ENCODE data around the gene TUBA3E.
"Not testable (repeated sequence)": the region's sequence is repeated elsewhere in the genome, so short reads cannot be mapped to it uniquely, and the experiment has no call there.

Gene TUBA3E

GRCh38 chr2:130160838-130161705 is 37.2 kb downstream of the TUBA3E start:
- not testable (repeated sequence) for DNase-seq

GRCh38 chr2:130160131-130160530 is 38.1 kb downstream of the TUBA3E start:
- no peak for DNase-seq

GRCh38 chr2:130159376-130159775 is 38.9 kb downstream of the TUBA3E start:
- not testable (repeated sequence) for DNase-seq

- no peak for DNase-seq
Observed at GRCh38 chr2:130158631-130159030, 39.6 kb downstream of the TUBA3E start.

- DNase-seq = not testable (repeated sequence)
Observed at GRCh38 chr2:130157825-130158514, 40.3 kb downstream of the TUBA3E start.

GRCh38 chr2:130157354-130157753 is 40.9 kb downstream of the TUBA3E start:
- DNase-seq = not testable (repeated sequence)

GRCh38 chr2:130156624-130157004 is 41.6 kb downstream of the TUBA3E start:
- DNase-seq = no peak

- DNase-seq = not testable (repeated sequence)
Observed at GRCh38 chr2:130155956-130156623, 42.1 kb downstream of the TUBA3E start.

GRCh38 chr2:130154773-130155765 is 43.2 kb downstream of the TUBA3E start:
- no peak for DNase-seq

GRCh38 chr2:130154423-130154770 is 43.8 kb downstream of the TUBA3E start:
- DNase-seq = not testable (repeated sequence)

- DNase-seq = not testable (repeated sequence)
Observed at GRCh38 chr2:130153721-130154422, 44.4 kb downstream of the TUBA3E start.

GRCh38 chr2:130152816-130153595 is 45.2 kb downstream of the TUBA3E start:
- DNase-seq = no peak

- not testable (repeated sequence) for DNase-seq
Observed at GRCh38 chr2:130152136-130152815, 46.0 kb downstream of the TUBA3E start.

GRCh38 chr2:130151145-130151512 is 47.1 kb downstream of the TUBA3E start:
- DNase-seq = not testable (repeated sequence)

- DNase-seq = no peak
Observed at GRCh38 chr2:130150181-130151144, 47.8 kb downstream of the TUBA3E start.

- DNase-seq = not testable (repeated sequence)
Observed at GRCh38 chr2:130148515-130148914, 49.7 kb downstream of the TUBA3E start.

GRCh38 chr2:130145006-130145414 is 53.2 kb downstream of the TUBA3E start, which contains the start of gene CCDC74B:
TSS of gene CCDC74B (minus strand) at chr2:130145112. CDS start at chr2:130144996, 116 bp downstream.
- not testable (repeated sequence) for DNase-seq

GRCh38 chr2:130143266-130144039 is 54.8 kb downstream of the TUBA3E start:
- not testable (repeated sequence) for DNase-seq

All from SIG-M5 (cell line).